CD4-positive, alpha-beta T cell (primary cell): ENCODE data around the gene YPEL2. TPM values are rescaled to one million over a fixed set of nuclear protein-coding genes. Genes with fewer than 3 reads are reported as not detected.

Experiments used
- ATAC-seq: fragments of 200-7000 bp; cut with Tn5 transposase; one replicate; pipeline ENCODE4 v1.10.0; 2022; ENCODE audit warnings: mild to moderate bottlenecking; ENCODE audit not compliant: poor library complexity
- CTCF ChIA-PET: fragments of 350-600 bp; sonication (Branson Sonifier 250); formaldehyde crosslinking; loops from one replicate; lab custom pipeline; 2021; ENCODE audit warnings: antibody characterized with exemption, inconsistent platforms; lab: Charles Lee
- POLR2A ChIA-PET: fragments of 350-600 bp; sonication (Branson Sonifier 250); formaldehyde crosslinking; loops from one replicate; lab custom pipeline; 2021; ENCODE audit warnings: antibody characterized with exemption, inconsistent platforms; lab: Charles Lee
- DNase-seq, 14 experiments: peaks; one replicate each; pipeline ENCODE4 v3.0.0-alpha.2; 2013 to 2020; ENCODE audit warnings: mixed read lengths in 2 of 14
- H3K27ac ChIP-seq, 2 donors: one replicate each; pipeline versions ENCODE4 v1.5.1 to v1.7.0; 2013; ENCODE audit warnings: low read length in 2 of 2, low read depth in 1 of 2, mild to moderate bottlenecking in 1 of 2
- H3K27me3 ChIP-seq, 2 experiments: 1 replicate in 1 of 2; 2 replicates in 1 of 2; pipeline versions ENCODE4 v1.6.1 to v1.7.0; 2013; ENCODE audit warnings: low read length in 2 of 2, control low read depth in 1 of 2, mild to moderate bottlenecking in 1 of 2, moderate library complexity in 1 of 2; ENCODE audit not compliant: insufficient read depth in 2 of 2, control insufficient read depth in 1 of 2
- H3K36me3 ChIP-seq: one replicate; pipeline ENCODE4 v1.6.1; 2013; ENCODE audit warnings: low read length, control low read depth; ENCODE audit not compliant: insufficient read depth
- H3K4me1 ChIP-seq: one replicate; pipeline ENCODE4 v1.6.1; 2013; ENCODE audit warnings: low read length, control low read depth; ENCODE audit not compliant: insufficient read depth
- H3K4me3 ChIP-seq: one replicate; pipeline ENCODE4 v1.5.1; 2013; ENCODE audit warnings: mild to moderate bottlenecking, low read length, moderate library complexity
- H3K9me3 ChIP-seq, 2 experiments: 1 replicate in 1 of 2; 2 replicates in 1 of 2; pipeline versions ENCODE4 v1.6.1 to v1.7.0; 2013; ENCODE audit warnings: low read length in 2 of 2, mild to moderate bottlenecking in 2 of 2, control low read depth in 1 of 2, moderate library complexity in 1 of 2; ENCODE audit not compliant: control insufficient read depth in 1 of 2, insufficient read depth in 1 of 2
- H3K27ac Mint-ChIP-seq: one replicate; pipeline ENCODE4 v1.8.0; 2020; ENCODE audit warnings: mixed read lengths
- H3K27me3 Mint-ChIP-seq: one replicate; pipeline ENCODE4 v1.8.0; 2021; ENCODE audit warnings: mixed read lengths
- H3K36me3 Mint-ChIP-seq: one replicate; pipeline ENCODE4 v1.8.0; 2021; ENCODE audit warnings: low read depth, mixed read lengths
- H3K4me1 Mint-ChIP-seq: one replicate; pipeline ENCODE4 v1.8.0; 2021; ENCODE audit warnings: low read depth, mixed read lengths
- H3K4me3 Mint-ChIP-seq: one replicate; pipeline ENCODE4 v1.8.0; 2020; ENCODE audit warnings: mild to moderate bottlenecking, mixed read lengths
- H3K9me3 Mint-ChIP-seq: one replicate; pipeline ENCODE4 v1.8.0; 2020; ENCODE audit warnings: mixed read lengths
- CTCF ChIP-seq: fragments of 200-600 bp; IDR thresholded peaks from one replicate; pipeline ENCODE4 v1.8.0; 2022; ENCODE audit warnings: antibody characterized with exemption, mild to moderate bottlenecking
- intact Hi-C, 2 experiments: fragments of 100-400 bp; cut with DNase I in 1 of 2; cut with micrococcal nuclease in 1 of 2; formaldehyde crosslinking; loops; one replicate each; pipeline versions ENCODE4 v1.15.1 to v1.9.0; 2023 to 2025; cut with DNase I, micrococcal nuclease
- total RNA-seq, 174 experiments: library from RNA in 2 of 174; stranded (reverse) in 2 of 174; gene quantifications; one replicate each; pipeline ENCODE4 v1.2.3 and lab custom pipeline; 2021 to 2026

YPEL2 gene
- total RNA-seq, 2 experiments from 2014 or later: 69.1 to 71.6 TPM

DNA sequence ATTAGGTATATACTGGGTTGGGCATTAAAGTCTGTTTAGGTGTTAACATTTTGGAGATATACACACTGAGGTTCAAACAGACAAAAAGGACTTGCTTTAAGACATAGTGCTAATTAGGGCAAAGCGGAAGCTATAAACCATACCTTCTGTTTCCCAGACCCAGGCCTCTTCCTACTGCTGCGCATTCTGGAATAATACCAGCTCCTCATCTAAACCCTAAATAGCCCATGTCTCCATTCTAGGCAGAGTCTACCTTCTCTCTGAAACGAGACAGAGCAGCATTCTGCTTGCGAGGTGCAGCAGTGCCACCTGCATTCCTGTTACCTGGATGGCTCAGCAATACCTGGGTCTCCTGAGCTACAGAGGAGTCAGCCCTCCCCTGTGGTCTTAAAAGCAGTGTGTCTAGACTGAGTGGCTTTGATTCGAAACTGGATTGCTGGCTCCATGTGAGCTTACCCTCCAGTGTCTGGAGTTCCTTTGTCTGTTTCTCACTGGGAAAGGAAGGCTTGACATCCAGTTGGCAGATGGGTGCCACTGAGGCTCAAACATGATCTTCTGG is 6.4 kb downstream of the YPEL2 start:
- no peak for ATAC-seq
- Mint-ChIP-seq H3K4me1 (peaks cover 75% of the 10 kb centered on the region), H3K4me3 (no peak overlapping the region), H3K9me3 (no peaks in the 10 kb centered on the region), H3K27me3 (no peaks in the 10 kb centered on the region), H3K27ac (peak overlapping the region; percentile 4), H3K36me3 (peaks cover 4% of the 10 kb centered on the region)
- intact Hi-C loops: no loop called here
- Histone ChIP-seq H3K27ac (no peak overlapping the region), H3K4me3 (no peak overlapping the region), H3K4me1 (peaks cover 42% of the 10 kb centered on the region), H3K27me3 (no peaks in the 10 kb centered on the region), H3K9me3 (no peaks in the 10 kb centered on the region), H3K36me3 (no peaks in the 10 kb centered on the region)
- POLR2A ChIA-PET: interaction anchor here (0.8 to 1.1 kb wide), 3 partner anchors 10 to 24 kb away, joined by 3 to 4 read pairs (median 3); no protein-coding TSS in a partner anchor
- no peak for DNase-seq
- no peak for TF ChIP-seq CTCF
- CTCF ChIA-PET: interaction anchor here (1.4 kb wide), 1 partner anchor 17 kb away, joined by 4 read pairs; no protein-coding TSS in a partner anchor

DNA sequence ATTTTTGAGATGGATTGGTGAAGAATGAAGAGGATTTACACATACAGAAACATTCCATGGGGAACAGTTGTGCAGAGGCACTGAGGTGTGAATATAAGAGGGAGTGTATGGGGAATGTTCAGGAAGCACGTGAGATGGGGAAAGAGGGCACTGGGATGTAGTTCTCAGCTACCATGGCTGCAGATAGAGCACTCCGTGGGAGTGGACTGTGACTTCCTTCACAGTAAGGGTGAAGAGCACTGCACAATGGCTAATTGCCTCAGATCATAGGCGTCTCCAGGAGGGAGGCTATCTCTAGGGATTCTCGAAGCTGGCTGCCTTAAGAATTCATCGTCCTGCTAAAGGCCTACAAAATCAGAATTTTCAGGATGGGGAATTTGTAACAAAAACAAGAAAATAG is 7.0 kb downstream of the YPEL2 start:
- Histone ChIP-seq H3K4me1 (peaks cover 42% of the 10 kb centered on the region), H3K27ac (no peak overlapping the region), H3K4me3 (no peak overlapping the region), H3K9me3 (no peaks in the 10 kb centered on the region), H3K27me3 (no peaks in the 10 kb centered on the region), H3K36me3 (no peaks in the 10 kb centered on the region)
- ATAC-seq: no peak
- TF ChIP-seq CTCF: no peak
- H3K27ac Mint-ChIP-seq: peak overlapping the region; percentile 4
- intact Hi-C loops: no loop called here
- peaks cover 75% of the 10 kb centered on the region for H3K4me1 Mint-ChIP-seq
- ChIA-PET CTCF (no interaction called here), POLR2A (interaction anchor here (1.7 kb wide), 1 partner anchor 9 kb away, joined by 4 read pairs; no protein-coding TSS in a partner anchor)
- DNase-seq: no peak
- H3K27me3 Mint-ChIP-seq: no peaks in the 10 kb centered on the region
- no peaks in the 10 kb centered on the region for H3K36me3 Mint-ChIP-seq
- H3K9me3 Mint-ChIP-seq: no peaks in the 10 kb centered on the region
- no peak overlapping the region for H3K4me3 Mint-ChIP-seq

- Mint-ChIP-seq H3K36me3 (no peaks in the 10 kb centered on the region), H3K27ac (peak overlapping the region; percentile 35), H3K4me3 (no peak overlapping the region), H3K9me3 (no peaks in the 10 kb centered on the region), H3K27me3 (no peaks in the 10 kb centered on the region), H3K4me1 (peaks cover 77% of the 10 kb centered on the region)
- Histone ChIP-seq H3K4me1 (peaks cover 31% of the 10 kb centered on the region), H3K9me3 (no peaks in the 10 kb centered on the region), H3K27me3 (no peaks in the 10 kb centered on the region), H3K36me3 (peaks cover 2% of the 10 kb centered on the region), H3K27ac (no peak overlapping the region), H3K4me3 (no peak overlapping the region)
- DNase-seq (no peak), ATAC-seq (no peak)
- no peak for TF ChIP-seq CTCF
- intact Hi-C loops: loop anchor here in 1 of 2 experiments (1.0 to 2.0 kb wide), 2 partner anchors 9 to 13 kb away; no protein-coding TSS in a partner anchor
- POLR2A ChIA-PET: interaction anchor here (1.7 to 2.1 kb wide), 2 partner anchors 9 to 20 kb away, joined by 4 to 11 read pairs; no protein-coding TSS in a partner anchor
- CTCF ChIA-PET: no interaction called here
Observed at GRCh38 chr17:59341922-59342321, 10.5 kb downstream of the YPEL2 start.
